DOHH2 (cell line): Measurements from ENCODE around the gene TEX30.
A peak's percentile ranks its signal among the peaks of the same experiment; 100 is the strongest.

Experiments used
- H3F3A ChIP-seq: fragments of 200-600 bp; sonication (generic), shearing (Covaris generic); 2 replicates; pipeline ENCODE4 v1.6.0; 2016; ENCODE audit warnings: antibody characterized with exemption, mild to moderate bottlenecking; ENCODE audit not compliant: control insufficient read depth, insufficient read depth
- H3K27ac ChIP-seq: fragments of 200-600 bp; sonication (generic); 2 replicates; pipeline ENCODE4 v1.5.1; 2014; ENCODE audit warnings: low read depth, mild to moderate bottlenecking, low read length, moderate library complexity
- H3K27me3 ChIP-seq: fragments of 200-600 bp; sonication (generic); 2 replicates; pipeline ENCODE4 v1.6.1; 2014; ENCODE audit warnings: mild to moderate bottlenecking, low read length, mixed read lengths; ENCODE audit not compliant: control insufficient read depth
- H3K36me3 ChIP-seq: fragments of 200-600 bp; sonication (generic); 2 replicates; pipeline ENCODE4 v1.6.1; 2014; ENCODE audit warnings: mild to moderate bottlenecking, low read length, moderate library complexity, mixed read lengths; ENCODE audit not compliant: control insufficient read depth
- H3K4me1 ChIP-seq: fragments of 200-600 bp; sonication (generic); 2 replicates; pipeline ENCODE4 v1.6.1; 2014; ENCODE audit warnings: mild to moderate bottlenecking, low read length, mixed read lengths; ENCODE audit not compliant: control insufficient read depth
- H3K4me2 ChIP-seq: fragments of 200-600 bp; sonication (generic); 2 replicates; pipeline ENCODE4 v1.6.0; 2014; ENCODE audit warnings: mild to moderate bottlenecking, low read length, moderate library complexity
- H3K4me3 ChIP-seq: fragments of 200-600 bp; sonication (generic); 2 replicates; pipeline ENCODE4 v1.5.1; 2014; ENCODE audit warnings: mild to moderate bottlenecking, low read length, mixed read lengths
- H3K79me2 ChIP-seq: fragments of 200-600 bp; sonication (generic); 2 replicates; pipeline ENCODE4 v1.6.1; 2014; ENCODE audit warnings: mild to moderate bottlenecking, low read length, mixed read lengths; ENCODE audit not compliant: control insufficient read depth
- H3K9me2 ChIP-seq: fragments of 200-600 bp; sonication (generic); replicated peaks from 2 replicates; pipeline ENCODE4 v1.6.1; 2014; ENCODE audit warnings: mild to moderate bottlenecking, low read length, mixed read lengths; ENCODE audit not compliant: control insufficient read depth
- H3K9me3 ChIP-seq: fragments of 200-600 bp; sonication (generic); 2 replicates; pipeline ENCODE4 v1.6.1; 2014; ENCODE audit warnings: antibody characterized with exemption, low read length, mixed read lengths; ENCODE audit not compliant: control insufficient read depth, insufficient read depth
- H4K20me1 ChIP-seq: fragments of 200-600 bp; sonication (generic); 2 replicates; pipeline ENCODE4 v1.6.0; 2014; ENCODE audit warnings: low read depth, mild to moderate bottlenecking, antibody characterized with exemption, low read length, moderate library complexity; ENCODE audit not compliant: control insufficient read depth, insufficient read depth
- EZH2phosphoT487 ChIP-seq: fragments of 200-600 bp; sonication (generic); IDR thresholded peaks from 2 replicates; pipeline ENCODE4 v1.6.1; 2017; ENCODE audit warnings: borderline replicate concordance, mild to moderate bottlenecking, antibody characterized with exemption, low read length, moderate library complexity, mixed read lengths
- TF ChIP-seq, protein P1 (sequence below): fragments of 200-600 bp; sonication (generic); IDR thresholded peaks from one replicate; pipeline ENCODE4 v1.5.1; 2014; ENCODE audit warnings: antibody characterized with exemption, mild to moderate bottlenecking, low read depth, low read length; ENCODE audit not compliant: poor library complexity, severe bottlenecking

TEX30 gene

GRCh38 chr13:102774591-102775520, 1.3 kb upstream of the TEX30 start:
- H3K4me3 ChIP-seq = no peak overlapping the region
- peaks cover 24% of the 10 kb centered on the region for H3K79me2 ChIP-seq
- peaks cover 4% of the 10 kb centered on the region; the same call in 1 of the 2 replicates for H3K36me3 ChIP-seq
- no peaks in the 10 kb centered on the region for H3F3A ChIP-seq
- H3K27me3 ChIP-seq = no peaks in the 10 kb centered on the region
- peaks cover 7% of the 10 kb centered on the region; the same call in 1 of the 2 replicates for H3K9me3 ChIP-seq
- H3K4me1 ChIP-seq = peaks cover 37% of the 10 kb centered on the region
- H3K9me2 ChIP-seq = no peaks in the 10 kb centered on the region
- H4K20me1 ChIP-seq = no peaks in the 10 kb centered on the region
- TF ChIP-seq, protein P1, sequence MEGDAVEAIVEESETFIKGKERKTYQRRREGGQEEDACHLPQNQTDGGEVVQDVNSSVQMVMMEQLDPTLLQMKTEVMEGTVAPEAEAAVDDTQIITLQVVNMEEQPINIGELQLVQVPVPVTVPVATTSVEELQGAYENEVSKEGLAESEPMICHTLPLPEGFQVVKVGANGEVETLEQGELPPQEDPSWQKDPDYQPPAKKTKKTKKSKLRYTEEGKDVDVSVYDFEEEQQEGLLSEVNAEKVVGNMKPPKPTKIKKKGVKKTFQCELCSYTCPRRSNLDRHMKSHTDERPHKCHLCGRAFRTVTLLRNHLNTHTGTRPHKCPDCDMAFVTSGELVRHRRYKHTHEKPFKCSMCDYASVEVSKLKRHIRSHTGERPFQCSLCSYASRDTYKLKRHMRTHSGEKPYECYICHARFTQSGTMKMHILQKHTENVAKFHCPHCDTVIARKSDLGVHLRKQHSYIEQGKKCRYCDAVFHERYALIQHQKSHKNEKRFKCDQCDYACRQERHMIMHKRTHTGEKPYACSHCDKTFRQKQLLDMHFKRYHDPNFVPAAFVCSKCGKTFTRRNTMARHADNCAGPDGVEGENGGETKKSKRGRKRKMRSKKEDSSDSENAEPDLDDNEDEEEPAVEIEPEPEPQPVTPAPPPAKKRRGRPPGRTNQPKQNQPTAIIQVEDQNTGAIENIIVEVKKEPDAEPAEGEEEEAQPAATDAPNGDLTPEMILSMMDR = no peak
- TF ChIP-seq EZH2phosphoT487 = no peak
- H3K4me2 ChIP-seq = no peak overlapping the region
- H3K27ac ChIP-seq = no peak overlapping the region

GRCh38 chr13:102774214-102774568, 605 bp upstream of the TEX30 start:
- Histone ChIP-seq H3K4me2 (peak overlapping the region; percentile 91), H3K9me3 (peaks cover 7% of the 10 kb centered on the region; the same call in 1 of the 2 replicates), H3K27ac (no peak overlapping the region), H3K79me2 (peaks cover 24% of the 10 kb centered on the region), H3F3A (no peaks in the 10 kb centered on the region), H3K9me2 (no peaks in the 10 kb centered on the region), H4K20me1 (no peaks in the 10 kb centered on the region), H3K27me3 (no peaks in the 10 kb centered on the region), H3K36me3 (peaks cover 4% of the 10 kb centered on the region; the same call in 1 of the 2 replicates), H3K4me1 (peaks cover 37% of the 10 kb centered on the region), H3K4me3 (peak overlapping the region; percentile 78)
- no peak for TF ChIP-seq EZH2phosphoT487
- TF ChIP-seq, protein P1 = no peak

GRCh38 chr13:102772042-102772425, 1.6 kb downstream of the TEX30 start:
- peak overlapping the region; percentile 78; the same call in 1 of the 2 replicates for H3K4me3 ChIP-seq
- no peaks in the 10 kb centered on the region for H4K20me1 ChIP-seq
- H3F3A ChIP-seq = no peaks in the 10 kb centered on the region
- no peak for TF ChIP-seq EZH2phosphoT487
- TF ChIP-seq, protein P1 = no peak
- no peaks in the 10 kb centered on the region for H3K27me3 ChIP-seq
- peaks cover 24% of the 10 kb centered on the region for H3K79me2 ChIP-seq
- no peaks in the 10 kb centered on the region for H3K9me2 ChIP-seq
- H3K4me1 ChIP-seq = peaks cover 37% of the 10 kb centered on the region
- H3K36me3 ChIP-seq = peaks cover 16% of the 10 kb centered on the region
- H3K9me3 ChIP-seq = peaks cover 7% of the 10 kb centered on the region; the same call in 1 of the 2 replicates
- H3K4me2 ChIP-seq = peak overlapping the region; percentile 91
- no peak overlapping the region for H3K27ac ChIP-seq
